Keratinocyte (primary cell): ENCODE results near the gene SLC66A2. TPM values are rescaled to one million over a fixed set of nuclear protein-coding genes. Genes with fewer than 3 reads are reported as not detected.

Source experiments
- DNase-seq: peaks from one replicate; pipeline ENCODE4 v3.0.0-alpha.2; 2011; ENCODE audit warnings: low read depth, missing footprints, low spot score
- FAIRE-seq: peaks from 2 replicates; lab custom pipeline; 2011; peaks lifted over from hg19 to GRCh38; lab: Jason Lieb, UNC
- H2AFZ ChIP-seq: 2 replicates; pipeline ENCODE4 v1.6.0; 2012; ENCODE audit warnings: low read length, control low read depth, inconsistent platforms; ENCODE audit not compliant: control insufficient read depth
- H3K27ac ChIP-seq: 2 replicates; pipeline ENCODE4 v1.5.1; 2011; ENCODE audit warnings: low read length; ENCODE audit not compliant: control insufficient read depth, insufficient read depth
- H3K27me3 ChIP-seq: 3 replicates; pipeline ENCODE4 v1.6.0; 2011; ENCODE audit warnings: low read length; ENCODE audit not compliant: control insufficient read depth, insufficient read depth; ENCODE audit errors: extremely low read depth
- H3K36me3 ChIP-seq, 2 experiments: 2 replicates in 1 of 2; 3 replicates in 1 of 2; pipeline ENCODE4 v1.5.1; 2011; ENCODE audit warnings: low read length in 2 of 2, mild to moderate bottlenecking in 1 of 2; ENCODE audit not compliant: control insufficient read depth in 2 of 2, insufficient read depth in 2 of 2; ENCODE audit errors: extremely low read depth in 1 of 2
- H3K4me1 ChIP-seq: 3 replicates; pipeline ENCODE4 v1.5.1; 2011; ENCODE audit warnings: low read length; ENCODE audit not compliant: control insufficient read depth, insufficient read depth; ENCODE audit errors: extremely low read depth
- H3K4me2 ChIP-seq: 3 replicates; pipeline ENCODE4 v1.6.0; 2011; ENCODE audit warnings: low read depth, low read length; ENCODE audit not compliant: control insufficient read depth, insufficient read depth; ENCODE audit errors: extremely low read depth
- H3K4me3 ChIP-seq, 3 experiments: fragments of 200-600 bp in 1 of 3; sonication (generic) in 1 of 3; 2 replicates in 2 of 3; 3 replicates in 1 of 3; pipeline ENCODE4 v1.5.1; 2011 to 2016; ENCODE audit warnings: low read length in 3 of 3, mild to moderate bottlenecking in 3 of 3, control low read depth in 2 of 3, inconsistent platforms in 1 of 3, low read depth in 1 of 3, mixed read lengths in 1 of 3, mixed run types in 1 of 3, moderate library complexity in 1 of 3; ENCODE audit not compliant: control insufficient read depth in 2 of 3, insufficient read depth in 2 of 3; ENCODE audit errors: extremely low read depth in 1 of 3
- H3K79me2 ChIP-seq: 2 replicates; pipeline ENCODE4 v1.6.0; 2012; ENCODE audit warnings: low read length; ENCODE audit not compliant: control insufficient read depth, insufficient read depth
- H3K9ac ChIP-seq: 3 replicates; pipeline ENCODE4 v1.6.0; 2011; ENCODE audit warnings: low read length; ENCODE audit not compliant: control insufficient read depth, insufficient read depth; ENCODE audit errors: extremely low read depth
- H3K9me1 ChIP-seq: 3 replicates; pipeline ENCODE4 v1.6.0; 2011; ENCODE audit warnings: low read length; ENCODE audit not compliant: control insufficient read depth, insufficient read depth; ENCODE audit errors: extremely low read depth
- H3K9me3 ChIP-seq: 2 replicates; pipeline ENCODE4 v1.5.1; 2012; ENCODE audit warnings: low read depth, low read length; ENCODE audit not compliant: control insufficient read depth
- H4K20me1 ChIP-seq: 3 replicates; pipeline ENCODE4 v1.6.0; 2011; ENCODE audit warnings: low read length; ENCODE audit not compliant: control insufficient read depth, insufficient read depth; ENCODE audit errors: extremely low read depth
- CTCF ChIP-seq, 3 experiments: IDR thresholded peaks in 1 of 3; conservative IDR thresholded peaks in 1 of 3; optimal IDR thresholded peaks in 1 of 3; 2 replicates in 2 of 3; 3 replicates in 1 of 3; pipeline versions ENCODE3 to v1.5.1; 2011; ENCODE audit warnings: low read length in 3 of 3, mild to moderate bottlenecking in 3 of 3, moderate library complexity in 2 of 3, control low read depth in 1 of 3, inconsistent platforms in 1 of 3; ENCODE audit not compliant: insufficient read depth in 2 of 3; ENCODE audit errors: extremely low read depth in 1 of 3
- EZH2 ChIP-seq: IDR thresholded peaks from one replicate; pipeline ENCODE4 v1.6.1; 2012; ENCODE audit warnings: inconsistent platforms, mild to moderate bottlenecking, low read length, moderate library complexity
- dilution Hi-C: fragments of 300-500 bp; cut with MboI; formaldehyde crosslinking; loops from one replicate; pipeline ENCODE4 v1.7.0; 2020; ENCODE audit warnings: low sequenced_read_pairs; ENCODE audit not compliant: extremely low pct_ligation_motif_present
- polyA plus RNA-seq, 5 experiments: library from polyadenylated mRNA; depleted of rRNA in 3 of 5; stranded (reverse) in 3 of 5; stranded (forward) in 1 of 5; unstranded in 1 of 5; fragments of >200 nt; gene quantifications; 1 replicate in 1 of 5; 2 replicates in 3 of 5; 3 replicates in 1 of 5; pipeline versions ENCODE4 v1.2.1 to v1.2.3, GENCODE V29; 2011 to 2012; ENCODE audit warnings: missing spikeins in 2 of 5, low read depth in 1 of 5, low replicate concordance in 1 of 5

SLC66A2 gene
- polyA plus RNA-seq, 1 donor (not counting 4 experiments of a cell fraction or from before 2014, with no cell fraction given), result 16.3 TPM

- peak overlapping the region; percentile 63 to 81 (median 80) for H3K4me3 ChIP-seq
These were observed 1.1 kb upstream of the SLC66A2 start for GRCh38 chr18:79952456-79952995.

GRCh38 chr18:79950515-79951341 lies 725 bp downstream of the SLC66A2 start:
- Histone ChIP-seq H4K20me1 (peaks cover 3% of the 10 kb centered on the region), H3K9me3 (no peaks in the 10 kb centered on the region), H3K27me3 (no peaks in the 10 kb centered on the region), H3K4me1 (peaks cover 12% of the 10 kb centered on the region), H3K36me3 (peaks cover 16 to 17% of the 10 kb centered on the region in 2 experiments), H3K9ac (peak overlapping the region; percentile 70), H3K4me3 (peak overlapping the region; percentile 73 to 81 (median 80)), H2AFZ (peak overlapping the region; percentile 15), H3K79me2 (peaks cover 39% of the 10 kb centered on the region), H3K9me1 (peaks cover 4% of the 10 kb centered on the region), H3K4me2 (peak overlapping the region; percentile 81), H3K27ac (peak overlapping the region; percentile 17)
- dilution Hi-C loops, result no loop called here
- no peak for TF ChIP-seq CTCF (optimal IDR thresholded peaks at IDR 0.05 in 1 of 3, IDR thresholded peaks at IDR 0.05 in 1 of 3, conservative IDR thresholded peaks at IDR 0.05 in 1 of 3; ENCODE audit: extremely low read depth in 1 of 3, insufficient read depth in 2 of 3, low read length in 3 of 3)
- TF ChIP-seq EZH2, result no peak
- FAIRE-seq (no peak), DNase-seq (no peak)

More at GRCh38 chr18:79952456-79952995, 1.1 kb upstream of the SLC66A2 start:
- H3K4me2 ChIP-seq, result peak overlapping the region; percentile 78
- peaks cover 30% of the 10 kb centered on the region for H3K79me2 ChIP-seq
- DNase-seq (no peak), FAIRE-seq (no peak)
- dilution Hi-C loops, result no loop called here
- peak overlapping the region; percentile 70 for H3K9ac ChIP-seq
- H3K9me1 ChIP-seq, result peaks cover 4% of the 10 kb centered on the region
- H3K27ac ChIP-seq, result no peak overlapping the region
- H3K9me3 ChIP-seq, result no peaks in the 10 kb centered on the region
- H3K27me3 ChIP-seq, result no peaks in the 10 kb centered on the region
- TF ChIP-seq CTCF (optimal IDR thresholded peaks at IDR 0.05 in 1 of 3, IDR thresholded peaks at IDR 0.05 in 1 of 3, conservative IDR thresholded peaks at IDR 0.05 in 1 of 3; ENCODE audit: extremely low read depth in 1 of 3, insufficient read depth in 2 of 3, low read length in 3 of 3), result no peak
- TF ChIP-seq EZH2, result no peak
- peaks cover 7% of the 10 kb centered on the region for H3K4me1 ChIP-seq
- peaks cover 14% of the 10 kb centered on the region in 2 experiments for H3K36me3 ChIP-seq
- peaks cover 3% of the 10 kb centered on the region for H4K20me1 ChIP-seq
- H2AFZ ChIP-seq, result no peak overlapping the region
